Lower lobe of right lung (tissue), 2 donors: ENCODE results near the gene UGP2. TPM values are rescaled to one million over a fixed set of nuclear protein-coding genes. Genes with fewer than 3 reads are reported as not detected.
"Not testable (repeated sequence)": the region's sequence is repeated elsewhere in the genome, so short reads cannot be mapped to it uniquely, and the experiment has no call there.

Experiments used
- ATAC-seq, 2 donors: fragments of 200-7000 bp; cut with Tn5 transposase; one replicate each; pipeline ENCODE4 v1.9.1; 2020 to 2022; ENCODE audit warnings: mild to moderate bottlenecking in 2 of 2, moderate library complexity in 2 of 2
- DNase-seq: peaks from one replicate; pipeline ENCODE4 v3.0.0-alpha.2; 2020
- H3K27ac ChIP-seq: fragments of 200-600 bp; one replicate; pipeline ENCODE4 v1.8.0; 2022
- H3K27me3 ChIP-seq: fragments of 200-600 bp; one replicate; pipeline ENCODE4 v1.8.0; 2022; ENCODE audit warnings: low read depth
- H3K36me3 ChIP-seq: fragments of 200-600 bp; one replicate; pipeline ENCODE4 v1.8.0; 2022; ENCODE audit warnings: mild to moderate bottlenecking
- H3K4me1 ChIP-seq: fragments of 200-600 bp; one replicate; pipeline ENCODE4 v1.8.0; 2022
- H3K4me3 ChIP-seq: fragments of 200-600 bp; one replicate; pipeline ENCODE4 v1.8.0; 2022; ENCODE audit warnings: mild to moderate bottlenecking
- H3K9me3 ChIP-seq: fragments of 200-600 bp; one replicate; pipeline ENCODE4 v1.8.0; 2022
- intact Hi-C: fragments of 100-400 bp; cut with DNase I; formaldehyde crosslinking; loops from one replicate; pipeline ENCODE4 v1.11.0; 2022
- total RNA-seq: library from RNA; stranded (reverse); fragmentation: NEBNext Ultra II Directional; extraction: Animal tissue kit (Norgen Biotek cat#: 25700); gene quantifications from one replicate; pipeline ENCODE4 v1.2.1, GENCODE V29; 2021
- TF ChIP-seq, protein P1 (sequence below): fragments of 200-600 bp; IDR thresholded peaks from one replicate; pipeline ENCODE4 v1.8.0; 2022; ENCODE audit warnings: antibody characterized with exemption, mild to moderate bottlenecking
- donor health status: DM: no; HTN: yes; CAD: no; lungs with severe emphysema.

The UGP2 gene
- total RNA-seq, 1 donor from 2014 or later: 144 TPM

GRCh38 chr2:63898839-63899238 is 57.1 kb downstream of the UGP2 start:
- H3K27ac ChIP-seq: no peak overlapping the region
- no peak overlapping the region for H3K4me3 ChIP-seq
- no peaks in the 10 kb centered on the region for H3K4me1 ChIP-seq
- DNase-seq (no peak), ATAC-seq (no peak)
- no peaks in the 10 kb centered on the region for H3K27me3 ChIP-seq
- TF ChIP-seq, protein P1, sequence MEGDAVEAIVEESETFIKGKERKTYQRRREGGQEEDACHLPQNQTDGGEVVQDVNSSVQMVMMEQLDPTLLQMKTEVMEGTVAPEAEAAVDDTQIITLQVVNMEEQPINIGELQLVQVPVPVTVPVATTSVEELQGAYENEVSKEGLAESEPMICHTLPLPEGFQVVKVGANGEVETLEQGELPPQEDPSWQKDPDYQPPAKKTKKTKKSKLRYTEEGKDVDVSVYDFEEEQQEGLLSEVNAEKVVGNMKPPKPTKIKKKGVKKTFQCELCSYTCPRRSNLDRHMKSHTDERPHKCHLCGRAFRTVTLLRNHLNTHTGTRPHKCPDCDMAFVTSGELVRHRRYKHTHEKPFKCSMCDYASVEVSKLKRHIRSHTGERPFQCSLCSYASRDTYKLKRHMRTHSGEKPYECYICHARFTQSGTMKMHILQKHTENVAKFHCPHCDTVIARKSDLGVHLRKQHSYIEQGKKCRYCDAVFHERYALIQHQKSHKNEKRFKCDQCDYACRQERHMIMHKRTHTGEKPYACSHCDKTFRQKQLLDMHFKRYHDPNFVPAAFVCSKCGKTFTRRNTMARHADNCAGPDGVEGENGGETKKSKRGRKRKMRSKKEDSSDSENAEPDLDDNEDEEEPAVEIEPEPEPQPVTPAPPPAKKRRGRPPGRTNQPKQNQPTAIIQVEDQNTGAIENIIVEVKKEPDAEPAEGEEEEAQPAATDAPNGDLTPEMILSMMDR: no peak
- H3K9me3 ChIP-seq: peaks cover 11% of the 10 kb centered on the region
- intact Hi-C loops: no loop called here
- H3K36me3 ChIP-seq: peaks cover 73% of the 10 kb centered on the region

GRCh38 chr2:63899639-63900038 is 57.9 kb downstream of the UGP2 start:
- no peak for ATAC-seq
- H3K9me3 ChIP-seq: peaks cover 11% of the 10 kb centered on the region
- DNase-seq: no peak
- H3K4me3 ChIP-seq: no peak overlapping the region
- peaks cover 65% of the 10 kb centered on the region for H3K36me3 ChIP-seq
- TF ChIP-seq, protein P1: no peak
- no peaks in the 10 kb centered on the region for H3K4me1 ChIP-seq
- no peaks in the 10 kb centered on the region for H3K27me3 ChIP-seq
- intact Hi-C loops: no loop called here
- no peak overlapping the region for H3K27ac ChIP-seq

DNA sequence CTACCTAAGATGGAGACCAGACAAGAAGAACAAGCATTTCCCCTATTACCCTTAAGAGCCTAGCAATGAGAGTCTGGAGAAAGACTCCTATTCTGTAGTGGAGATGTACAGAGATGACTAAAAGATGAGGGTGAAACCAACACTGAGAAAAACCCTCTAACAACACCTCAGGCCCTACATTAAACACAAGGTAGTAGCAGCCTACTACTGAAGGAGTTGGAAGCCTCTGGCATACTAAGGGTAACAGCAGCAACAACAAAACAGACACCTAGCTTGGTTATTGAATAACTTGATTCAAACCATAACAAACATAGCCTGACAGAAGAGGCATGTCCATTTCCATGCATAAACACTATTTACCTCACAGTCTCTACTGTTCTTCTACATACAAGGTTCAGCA is 60.5 kb downstream of the UGP2 start:
- peaks cover 48% of the 10 kb centered on the region for H3K36me3 ChIP-seq

GRCh38 chr2:63903003-63903402 is 61.3 kb downstream of the UGP2 start:
- Histone ChIP-seq H3K9me3 (peaks cover 20% of the 10 kb centered on the region), H3K36me3 (peaks cover 40% of the 10 kb centered on the region), H3K27me3 (no peaks in the 10 kb centered on the region), H3K4me3 (no peak overlapping the region), H3K27ac (no peak overlapping the region), H3K4me1 (no peaks in the 10 kb centered on the region)
- TF ChIP-seq, protein P1: no peak
- ATAC-seq: no peak
- intact Hi-C loops: no loop called here
- DNase-seq: no peak

More for the DNA sequence above, 60.5 kb downstream of the UGP2 start:
- Histone ChIP-seq H3K4me3 (no peak overlapping the region), H3K27me3 (no peaks in the 10 kb centered on the region), H3K9me3 (peaks cover 20% of the 10 kb centered on the region), H3K27ac (no peak overlapping the region), H3K4me1 (no peaks in the 10 kb centered on the region)
- DNase-seq (no peak), ATAC-seq (no peak)
- TF ChIP-seq, protein P1: no peak
- intact Hi-C loops: no loop called here

DNA sequence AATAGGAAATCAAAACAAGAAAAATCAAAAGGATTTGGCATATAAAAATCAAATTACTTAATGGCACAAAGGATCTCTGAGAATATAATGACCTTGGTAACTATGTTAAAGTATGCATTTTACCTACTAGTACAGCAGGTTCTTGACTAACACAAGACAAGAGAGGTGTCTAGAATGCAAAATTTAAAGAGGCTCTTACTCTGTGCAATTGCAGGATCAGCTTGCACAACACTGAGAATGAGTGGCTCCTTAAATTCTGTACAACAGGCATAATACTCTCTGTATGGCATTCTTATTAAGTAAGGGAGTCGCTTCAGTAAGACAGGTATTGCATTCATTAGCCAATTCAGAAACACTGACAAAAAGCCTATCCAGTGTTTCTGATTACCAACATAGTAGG is 72.6 kb downstream of the UGP2 start:
- Histone ChIP-seq H3K36me3 (peaks cover 62% of the 10 kb centered on the region), H3K4me3 (no peak overlapping the region), H3K4me1 (no peaks in the 10 kb centered on the region), H3K27me3 (no peaks in the 10 kb centered on the region), H3K9me3 (no peaks in the 10 kb centered on the region), H3K27ac (no peak overlapping the region)
- DNase-seq (no peak), ATAC-seq (peak in 1 of 2 donors; percentile 42)
- intact Hi-C loops: no loop called here
- TF ChIP-seq, protein P1: no peak

DNA sequence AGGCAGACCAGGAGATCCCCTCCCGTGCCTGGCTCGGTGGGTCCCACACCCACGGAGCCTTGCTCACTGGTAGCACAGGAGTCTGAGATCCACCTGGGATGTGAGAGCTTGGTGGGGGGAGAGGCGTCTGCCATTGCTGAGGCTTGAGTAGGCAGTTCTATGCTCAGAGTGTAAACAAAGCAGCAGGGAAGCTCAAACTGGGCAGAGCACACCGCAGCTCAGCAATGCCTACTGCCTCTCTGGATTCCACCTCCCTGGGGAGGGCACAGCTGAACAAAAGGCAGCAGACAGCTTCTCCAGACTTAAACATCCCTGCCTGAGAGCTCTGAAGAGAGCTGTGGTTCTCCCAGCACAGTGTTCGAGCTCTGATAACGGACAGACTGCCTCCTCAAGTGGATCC is 85.1 kb downstream of the UGP2 start:
- no peak for ATAC-seq
- Histone ChIP-seq H3K4me1 (no peaks in the 10 kb centered on the region), H3K27ac (no peak overlapping the region), H3K36me3 (peaks cover 13% of the 10 kb centered on the region), H3K27me3 (no peaks in the 10 kb centered on the region), H3K4me3 (no peak overlapping the region), H3K9me3 (no peaks in the 10 kb centered on the region)
- intact Hi-C loops: no loop called here
- TF ChIP-seq, protein P1: no peak
- DNase-seq: no peak

DNA sequence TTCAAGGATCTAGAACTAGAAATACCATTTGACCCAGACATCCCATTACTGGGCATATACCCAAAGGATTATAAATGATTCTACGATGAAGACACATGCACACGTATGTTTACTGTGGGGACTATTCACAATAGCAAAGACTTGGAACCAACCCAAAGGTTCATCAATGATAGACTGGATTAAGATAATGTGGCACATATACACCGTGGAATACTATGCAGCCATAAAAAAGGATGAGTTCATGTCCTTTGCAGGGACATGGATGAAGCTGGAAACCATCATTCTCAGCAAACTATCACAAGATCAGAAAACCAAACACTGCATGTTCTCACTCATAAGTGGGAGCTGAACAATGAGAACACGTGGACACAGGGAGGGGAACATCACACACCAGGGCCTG is 90.4 kb downstream of the UGP2 start:
- H3K27me3 ChIP-seq, H3K4me3 ChIP-seq, intact Hi-C loops, H3K9me3 ChIP-seq, DNase-seq, H3K4me1 ChIP-seq, H3K27ac ChIP-seq, ATAC-seq: not testable (repeated sequence)
- H3K36me3 ChIP-seq: peaks cover 21% of the 10 kb centered on the region
